Fibroblast of skin of right biceps (primary cell): ENCODE results near the gene TXNRD2.
"Not testable (repeated sequence)": the region's sequence is repeated elsewhere in the genome, so short reads cannot be mapped to it uniquely, and the experiment has no call there.

Experiments
- DNase-seq: peaks from one replicate; pipeline ENCODE4 v3.0.0-alpha.2; 2013

The TXNRD2 gene

DNA sequence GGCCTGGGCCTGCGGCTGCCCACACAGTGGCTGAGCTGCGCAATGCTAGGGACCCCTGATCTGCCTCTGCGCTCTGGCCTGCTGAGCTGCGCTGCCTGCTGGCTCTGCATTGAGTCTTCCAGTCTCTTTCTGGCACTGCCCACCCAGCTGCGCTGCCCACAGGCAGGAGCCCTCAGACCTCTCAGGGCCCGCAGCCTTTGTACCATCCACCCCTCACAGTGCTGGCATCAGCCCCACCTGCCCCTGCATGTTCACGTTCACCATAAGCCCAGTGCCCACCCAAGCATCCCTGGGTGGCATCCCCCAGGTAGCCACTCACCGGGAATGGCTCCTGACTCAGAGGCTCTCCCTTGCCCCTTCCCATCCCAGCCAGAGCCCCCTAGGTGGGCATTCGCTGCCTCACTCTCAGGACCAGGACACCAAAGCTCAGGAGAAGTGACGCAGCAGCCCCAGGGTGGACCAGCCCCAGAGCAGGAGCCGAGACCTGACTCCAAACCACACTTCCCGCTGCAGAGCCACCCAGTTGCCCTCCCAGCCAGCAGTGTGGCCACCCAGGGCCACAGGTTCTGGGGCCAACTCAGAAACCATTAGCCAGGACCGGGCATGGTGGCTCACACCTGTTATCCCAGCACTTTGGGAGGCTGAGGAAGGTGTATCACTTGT lies 21.8 kb downstream of the TXNRD2 start:
- no peak for DNase-seq

- DNase-seq = no peak
These were observed 23.1 kb downstream of the TXNRD2 start for GRCh38 chr22:19918332-19919106.

- no peak for DNase-seq
These were observed 24.1 kb downstream of the TXNRD2 start for GRCh38 chr22:19917389-19918138.

DNA sequence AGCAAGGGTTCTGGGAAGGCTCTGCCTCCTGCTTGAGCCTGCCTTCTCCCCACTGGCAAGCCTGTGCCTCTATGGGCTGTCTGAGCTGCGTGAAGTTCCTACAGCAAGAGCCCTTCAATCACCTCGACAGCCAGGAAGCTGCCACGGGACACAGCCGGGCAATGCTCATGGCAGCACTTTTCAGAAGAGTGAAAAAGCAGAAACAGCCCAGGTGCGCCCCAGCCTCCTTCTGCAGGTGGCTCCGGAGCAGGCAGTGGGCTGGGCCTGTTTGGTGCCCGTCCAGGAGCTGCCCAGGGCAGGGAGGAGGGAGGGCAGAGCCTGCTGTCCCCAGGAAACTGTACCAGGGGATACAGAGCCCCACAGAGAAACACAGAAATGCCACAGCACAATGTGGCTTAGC lies 24.7 kb downstream of the TXNRD2 start:
- DNase-seq = no peak

GRCh38 chr22:19916006-19916405 lies 25.6 kb downstream of the TXNRD2 start:
- DNase-seq = no peak

- no peak for DNase-seq
These were observed 26.2 kb downstream of the TXNRD2 start for GRCh38 chr22:19915287-19915954.

DNA sequence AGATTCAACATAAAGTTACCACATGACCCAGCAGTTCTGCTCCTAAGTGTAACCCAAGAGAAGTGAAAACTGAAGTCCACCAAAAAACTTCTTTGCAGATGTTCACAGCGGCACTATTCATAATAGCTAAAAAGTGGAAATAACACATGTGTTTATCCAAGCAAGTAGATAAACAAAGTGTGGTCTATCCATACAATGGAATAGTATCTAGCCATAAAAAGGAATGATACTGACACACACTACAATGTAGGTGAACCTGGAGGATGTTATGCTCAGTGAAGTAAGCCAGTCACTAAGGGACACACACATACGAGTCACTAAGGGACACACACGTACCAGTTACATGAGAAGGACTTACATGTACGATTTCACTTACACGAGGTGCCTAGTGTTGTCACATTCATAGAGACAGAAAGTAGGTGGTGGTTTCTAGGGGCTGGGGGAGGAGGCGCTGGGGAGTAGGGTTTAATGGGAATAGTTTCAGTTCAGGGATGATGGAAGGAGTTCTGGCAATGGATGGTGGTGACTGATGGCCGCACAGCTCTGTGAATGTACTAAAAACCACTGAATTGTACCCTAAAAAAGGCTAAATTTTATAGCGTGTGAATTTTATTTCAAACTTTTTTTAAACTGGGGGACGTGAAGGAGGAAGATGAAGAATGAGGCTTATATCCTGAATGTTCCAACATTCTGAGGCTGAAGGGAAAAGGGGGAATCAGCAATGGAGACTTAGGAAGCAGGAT lies 27.2 kb downstream of the TXNRD2 start:
- DNase-seq = no peak

DNA sequence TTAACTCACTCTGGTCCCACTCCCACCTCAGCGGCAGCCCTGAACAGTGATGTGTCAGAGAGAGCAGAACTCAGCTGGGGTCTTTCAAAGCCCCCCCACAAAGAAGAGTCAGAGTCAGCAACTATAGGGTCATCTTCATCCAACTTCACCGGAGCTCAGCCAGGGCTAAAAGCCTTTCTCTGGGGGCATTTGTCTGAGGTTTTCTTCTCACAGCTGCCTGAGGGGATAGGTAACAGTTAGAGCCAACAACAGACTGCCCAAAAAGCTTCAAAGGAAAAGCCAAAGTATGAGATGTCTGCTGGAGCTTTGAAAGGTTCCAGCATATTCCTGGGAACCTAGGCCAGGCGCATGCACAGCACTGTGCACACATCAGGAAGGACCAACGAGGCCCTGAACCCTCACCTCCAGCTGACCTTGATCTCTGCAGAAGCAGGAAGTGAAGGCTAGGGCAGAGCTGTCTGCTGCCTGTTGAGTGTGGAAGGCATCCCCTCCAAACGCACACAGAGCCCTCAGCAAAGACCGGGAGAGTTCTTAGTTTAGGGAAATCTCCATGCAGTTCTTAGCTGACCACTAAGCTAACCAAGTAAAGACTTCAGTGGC lies 28.2 kb downstream of the TXNRD2 start:
- no peak for DNase-seq

DNA sequence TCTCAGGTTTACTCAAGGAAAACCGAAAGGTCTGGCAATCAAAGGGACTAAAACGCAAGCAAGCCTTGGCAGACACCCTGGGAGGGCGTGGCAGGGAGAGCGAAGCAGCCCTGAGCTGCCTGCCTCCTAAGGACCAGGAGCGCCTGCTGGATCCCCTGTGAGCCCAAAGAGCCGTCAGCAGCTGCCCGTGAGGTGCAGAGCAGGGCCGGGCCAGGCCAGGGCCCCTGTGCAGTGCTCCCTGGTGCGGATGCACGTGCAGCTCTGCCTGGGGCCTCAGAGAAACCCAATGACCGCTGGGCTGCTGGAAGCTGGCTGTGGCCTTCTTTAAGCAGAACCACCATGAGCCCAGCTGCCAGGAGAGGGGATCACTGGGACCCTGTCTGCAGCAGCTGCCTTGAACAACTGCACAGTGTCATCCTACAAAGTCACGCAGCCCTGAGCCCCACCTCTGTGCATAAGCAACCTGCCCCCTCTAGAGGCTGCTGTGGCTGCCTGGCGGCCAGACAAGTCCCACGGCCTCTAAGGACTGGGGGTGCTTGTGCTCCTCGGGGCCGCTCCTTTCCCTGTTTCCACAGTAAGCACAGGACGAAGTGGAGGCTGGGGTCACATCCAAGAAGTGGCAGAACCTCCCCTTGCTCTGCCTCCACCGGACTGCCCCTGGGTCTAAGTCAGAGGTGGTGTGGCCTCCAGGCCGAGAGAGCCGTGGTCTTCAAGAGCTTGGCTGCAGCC lies 29.2 kb downstream of the TXNRD2 start:
- no peak for DNase-seq

- no peak for DNase-seq
These were observed 29.9 kb downstream of the TXNRD2 start for GRCh38 chr22:19911540-19912270.

DNA sequence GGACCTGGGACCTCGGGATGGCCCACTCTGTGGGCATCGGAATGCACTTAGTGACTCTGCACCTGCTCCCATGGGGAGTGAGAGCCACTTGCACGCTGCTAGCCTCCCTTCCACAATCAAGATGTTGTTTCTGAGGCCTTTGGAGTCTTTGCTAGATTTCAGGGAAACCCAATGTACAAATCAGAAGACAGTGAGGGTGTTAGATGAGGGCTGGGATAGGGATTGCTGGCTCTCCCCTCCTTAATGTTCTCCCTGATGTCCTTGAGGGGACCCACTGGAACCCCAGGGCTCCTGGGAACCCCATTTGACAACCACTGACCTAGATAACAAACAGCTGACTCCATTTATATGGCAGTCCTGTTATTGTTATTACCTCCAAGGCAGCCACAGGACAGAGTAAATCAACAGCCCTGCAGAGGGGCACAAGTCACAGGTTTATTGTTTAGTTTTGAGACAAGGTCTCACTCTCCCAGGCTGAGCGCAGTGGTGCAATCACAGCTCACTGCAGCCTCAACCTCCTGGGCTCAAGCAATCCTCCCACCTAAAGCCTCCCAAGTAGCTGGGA lies 31.4 kb downstream of the TXNRD2 start:
- no peak for DNase-seq

GRCh38 chr22:19909350-19910179 lies 32.1 kb downstream of the TXNRD2 start:
- DNase-seq = peak; percentile 70

- not testable (repeated sequence) for DNase-seq
These were observed 33.7 kb downstream of the TXNRD2 start for GRCh38 chr22:19907902-19908301.

- not testable (repeated sequence) for DNase-seq
These were observed 34.8 kb downstream of the TXNRD2 start for GRCh38 chr22:19906864-19907263.

DNA sequence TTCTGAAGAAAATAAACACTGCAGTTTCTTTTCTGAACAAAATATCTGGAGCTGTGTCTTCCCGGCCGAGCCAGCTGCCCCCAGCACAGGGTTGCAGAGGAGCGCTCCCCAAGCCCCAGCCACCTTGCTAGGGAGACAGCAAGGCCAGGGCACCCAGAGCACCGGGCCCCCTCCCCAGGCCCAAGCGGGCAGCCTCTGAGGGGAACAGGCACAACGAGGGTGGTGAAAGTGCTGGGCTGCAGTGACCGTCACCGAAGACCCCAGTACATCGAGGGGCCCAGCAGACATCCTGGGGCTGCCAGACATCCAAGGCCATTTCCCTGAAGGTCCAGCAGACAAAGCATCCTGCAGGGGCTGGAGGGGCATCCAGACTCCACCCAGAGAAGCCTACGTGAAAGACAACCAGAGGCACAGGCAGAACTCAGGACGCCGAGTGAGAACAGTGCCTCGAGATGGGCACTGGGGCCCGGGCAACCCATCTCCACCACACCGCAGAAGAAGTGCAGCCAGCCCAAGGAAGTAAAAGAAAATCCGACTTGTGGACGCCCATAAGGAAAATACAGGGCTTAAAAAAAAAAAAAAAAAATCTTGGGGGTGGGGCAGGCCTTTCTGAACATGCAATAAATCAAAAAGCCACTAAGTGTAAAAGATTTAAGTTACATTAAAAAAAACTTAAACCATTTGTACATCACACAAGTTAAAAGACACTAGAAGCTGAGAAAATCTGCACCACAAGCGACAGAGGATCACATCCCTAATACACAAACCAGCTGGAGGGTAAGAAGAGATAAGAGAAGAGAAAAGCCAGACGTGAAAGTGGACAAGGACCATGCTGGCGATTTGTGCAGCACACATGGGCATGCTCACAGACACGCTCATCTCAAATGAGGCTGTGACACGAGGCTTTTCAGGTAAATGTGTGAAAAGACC lies 36.0 kb downstream of the TXNRD2 start:
- DNase-seq = no peak

DNA sequence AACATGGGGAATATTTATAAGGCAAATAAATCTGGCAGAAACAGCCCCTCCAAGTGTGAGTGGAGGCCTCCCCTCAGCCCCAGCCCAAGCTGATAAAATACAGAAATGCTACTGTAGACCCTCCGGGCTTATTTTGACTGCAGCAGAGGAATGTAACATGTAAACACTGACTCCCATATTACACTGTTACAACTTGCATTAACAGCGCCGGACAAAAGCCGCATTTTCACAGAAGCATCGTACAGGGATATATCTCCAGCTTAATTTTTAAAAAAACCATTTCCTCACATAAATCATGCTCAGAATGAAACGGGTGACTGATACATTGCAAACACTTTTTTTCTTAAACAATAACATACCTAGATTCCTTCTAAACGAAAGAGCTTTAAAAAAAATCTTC lies 36.7 kb downstream of the TXNRD2 start:
- no peak for DNase-seq

DNA sequence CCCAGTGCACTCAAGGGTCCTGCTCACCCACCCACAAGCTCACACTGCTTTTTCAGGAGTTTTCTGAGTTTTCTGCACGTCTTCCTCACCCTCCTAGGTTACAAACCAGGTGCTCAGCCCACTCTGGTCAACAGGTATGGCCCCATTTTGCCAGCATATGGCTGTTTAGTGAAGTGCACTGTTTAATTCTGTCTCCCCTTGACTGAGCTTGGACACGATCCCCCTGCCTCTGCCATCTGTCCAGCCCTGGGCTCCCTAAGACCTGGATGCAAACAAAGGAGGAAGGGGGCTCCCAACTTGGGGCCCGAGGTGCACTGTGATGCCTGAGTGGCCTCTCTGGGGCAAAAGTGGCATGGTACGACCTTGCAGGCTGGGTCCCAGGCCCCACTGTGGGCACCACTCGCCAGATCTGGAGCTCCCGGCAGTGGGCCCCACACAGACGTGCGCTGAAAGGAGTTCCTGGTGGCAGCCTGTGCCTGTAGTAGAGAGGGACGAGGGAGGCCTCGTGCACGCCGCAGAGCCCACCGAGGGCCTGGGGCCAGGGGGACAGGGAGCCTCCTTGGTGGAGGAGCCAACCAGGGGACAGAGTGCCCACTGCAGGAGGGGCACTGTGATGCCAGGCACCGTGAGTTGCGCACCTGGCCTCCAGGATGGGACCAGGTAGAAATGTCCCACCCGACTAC lies 37.3 kb downstream of the TXNRD2 start:
- no peak for DNase-seq

DNA sequence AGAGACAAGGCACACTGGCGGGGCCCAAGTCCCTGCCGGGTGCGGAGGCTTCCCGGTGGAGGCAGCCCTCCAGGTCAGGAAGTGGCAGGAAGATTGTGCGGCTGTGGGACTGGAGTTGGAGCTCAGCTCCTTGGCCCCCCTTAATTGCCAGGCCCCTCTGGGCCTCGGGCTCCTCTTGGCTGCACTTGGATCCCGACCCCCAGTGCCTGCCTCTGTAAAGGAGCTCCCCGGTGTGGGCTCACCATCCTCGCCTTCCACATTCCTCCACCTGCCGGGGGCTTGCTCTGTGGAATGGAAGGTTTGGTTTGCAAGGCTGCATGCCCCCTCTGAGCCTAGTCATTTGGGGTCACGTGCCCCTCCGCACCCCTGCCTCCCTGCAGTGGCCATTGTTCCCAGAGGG lies 38.1 kb downstream of the TXNRD2 start:
- no peak for DNase-seq
